HL-60/S4 treated with phorbol 12-myristate 13-acetate at 8.2 ng/mL for 4 days and 3 days (cell line): ENCODE measurements around the gene IRF4.

Experiments used
- in situ Hi-C: fragments of 300-500 bp; cut with MboI; formaldehyde crosslinking; loops from 2 replicates; pipeline ENCODE4 v1.15.0; 2022; ENCODE audit warnings: low sequenced_read_pairs

IRF4 gene

GRCh38 chr6:436308-437036, 44.9 kb downstream of the IRF4 start:
- in situ Hi-C loops = no loop called here

GRCh38 chr6:437037-437392, 45.5 kb downstream of the IRF4 start:
- in situ Hi-C loops = no loop called here

- in situ Hi-C loops = no loop called here
Measured at GRCh38 chr6:438634-439170, 47.1 kb downstream of the IRF4 start.

DNA sequence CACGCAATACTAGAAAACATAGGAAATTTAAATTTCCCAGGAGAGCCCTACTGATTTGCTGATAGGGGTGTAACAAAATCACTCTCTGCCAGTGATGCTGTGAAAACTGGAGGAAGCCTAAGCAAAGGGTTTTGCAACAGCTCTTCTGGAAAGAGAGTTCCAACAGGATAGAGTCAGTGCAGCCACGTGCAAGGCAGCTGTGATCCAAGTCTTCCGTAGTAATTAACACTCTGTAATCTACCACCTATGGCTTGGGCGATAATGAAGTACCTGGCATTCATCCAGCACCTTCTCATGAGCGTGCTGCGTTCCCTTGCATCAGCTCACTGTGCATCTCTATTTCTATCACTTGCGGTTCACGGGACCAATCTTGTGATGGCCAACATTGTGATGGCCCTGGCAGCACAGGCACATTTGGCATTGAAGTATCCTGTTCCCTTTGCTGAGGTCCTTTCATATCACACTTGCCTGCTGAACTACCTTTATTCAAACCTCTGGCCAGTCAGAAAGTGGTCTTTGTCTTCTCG, 48.2 kb downstream of the IRF4 start:
- in situ Hi-C loops = no loop called here

DNA sequence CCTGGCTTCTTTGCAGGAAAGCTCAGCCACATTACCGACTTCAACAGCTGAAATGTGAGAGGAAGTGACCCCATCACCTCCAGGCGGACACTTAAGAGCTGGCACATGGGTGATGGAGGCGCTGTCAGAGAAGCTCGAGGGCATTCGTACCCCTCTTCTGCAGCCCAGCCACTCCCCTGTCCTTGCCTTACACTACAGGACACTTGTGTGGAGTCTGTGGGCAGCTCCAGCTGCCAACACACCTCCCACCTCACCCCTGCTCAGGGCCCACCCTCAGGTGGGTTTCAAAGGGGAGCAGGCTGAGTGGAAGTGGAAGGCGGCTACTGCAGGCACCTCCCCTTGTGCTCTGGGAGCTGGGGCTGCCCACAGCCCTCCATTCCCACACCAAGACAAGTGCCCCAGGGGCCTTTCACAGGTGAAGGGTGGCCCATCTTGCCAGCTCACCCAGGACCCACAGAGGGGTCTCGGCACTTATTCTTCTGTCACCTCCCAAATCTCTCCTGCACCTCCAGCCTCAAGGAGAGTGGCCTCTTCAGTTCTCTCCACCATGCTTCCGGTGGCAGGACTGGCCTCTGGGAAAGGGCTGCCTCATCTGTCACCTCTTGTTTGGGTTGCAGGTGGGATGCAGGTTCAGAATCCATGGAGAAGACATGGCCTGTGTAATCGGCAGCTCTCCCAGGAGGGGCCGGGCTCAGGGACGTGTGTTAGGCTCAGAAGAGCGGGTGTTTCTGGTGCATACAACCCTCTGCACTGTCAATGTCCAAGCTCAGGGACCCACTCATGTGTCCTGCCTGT, 49.8 kb downstream of the IRF4 start:
- in situ Hi-C loops = no loop called here

DNA sequence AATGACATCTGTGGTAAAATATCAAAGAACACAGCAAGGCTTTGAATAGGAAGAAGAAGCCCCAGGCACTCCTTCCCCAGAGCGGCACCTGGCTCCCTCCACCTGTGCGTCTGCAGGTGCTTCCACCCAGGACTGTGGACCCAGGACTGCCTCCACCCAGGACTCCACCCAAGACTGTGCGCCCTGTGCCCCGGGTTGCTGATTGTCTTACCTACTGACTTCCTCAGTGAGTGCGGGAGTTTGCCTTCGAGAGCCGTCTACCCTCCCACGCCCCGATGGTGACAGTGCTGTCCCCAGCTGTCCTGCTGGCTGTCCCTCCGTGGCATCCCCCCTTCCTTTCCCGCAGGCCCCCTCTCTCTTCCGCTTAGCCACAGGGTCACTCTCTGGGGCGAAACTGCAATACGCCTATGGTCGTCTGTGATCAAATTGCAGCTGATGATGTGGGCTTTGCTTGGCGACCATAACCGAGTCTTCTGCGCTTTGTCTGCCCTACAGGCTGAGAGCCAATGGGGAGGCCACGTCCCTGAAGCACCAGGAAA, 52.1 kb downstream of the IRF4 start:
- in situ Hi-C loops = no loop called here

DNA sequence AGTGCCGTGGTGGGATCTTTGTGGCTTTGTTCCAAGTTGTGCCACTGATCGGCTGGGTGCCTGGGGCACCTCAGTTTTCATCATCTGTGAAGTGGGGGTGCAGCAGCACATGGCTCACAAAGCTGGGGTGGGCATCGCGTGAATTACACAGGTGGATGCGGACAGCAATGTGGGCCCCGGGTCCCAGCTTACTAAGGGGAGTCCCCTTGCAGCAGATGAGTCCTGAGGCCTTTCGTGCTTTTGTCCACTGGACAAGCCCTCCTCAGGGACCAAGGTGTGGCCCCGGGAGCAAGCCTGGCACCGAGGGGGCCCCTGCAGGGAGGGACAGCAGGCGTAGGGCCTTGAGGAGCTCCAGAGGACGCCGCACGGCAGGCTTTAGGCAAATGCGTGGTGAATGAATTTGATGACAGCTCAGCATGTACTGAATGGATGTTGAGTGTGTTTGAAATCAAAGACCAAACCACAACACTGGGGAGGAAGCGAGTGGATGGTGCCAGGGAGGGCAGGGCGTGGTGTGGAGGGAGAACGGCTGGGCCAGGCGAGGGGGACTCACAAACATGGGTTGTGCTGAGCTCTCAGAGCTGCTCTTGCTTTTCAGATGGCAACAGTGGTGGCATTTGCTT, 53.2 kb downstream of the IRF4 start:
- in situ Hi-C loops = no loop called here

- in situ Hi-C loops = no loop called here
Measured at GRCh38 chr6:445571-446417, 54.2 kb downstream of the IRF4 start.

DNA sequence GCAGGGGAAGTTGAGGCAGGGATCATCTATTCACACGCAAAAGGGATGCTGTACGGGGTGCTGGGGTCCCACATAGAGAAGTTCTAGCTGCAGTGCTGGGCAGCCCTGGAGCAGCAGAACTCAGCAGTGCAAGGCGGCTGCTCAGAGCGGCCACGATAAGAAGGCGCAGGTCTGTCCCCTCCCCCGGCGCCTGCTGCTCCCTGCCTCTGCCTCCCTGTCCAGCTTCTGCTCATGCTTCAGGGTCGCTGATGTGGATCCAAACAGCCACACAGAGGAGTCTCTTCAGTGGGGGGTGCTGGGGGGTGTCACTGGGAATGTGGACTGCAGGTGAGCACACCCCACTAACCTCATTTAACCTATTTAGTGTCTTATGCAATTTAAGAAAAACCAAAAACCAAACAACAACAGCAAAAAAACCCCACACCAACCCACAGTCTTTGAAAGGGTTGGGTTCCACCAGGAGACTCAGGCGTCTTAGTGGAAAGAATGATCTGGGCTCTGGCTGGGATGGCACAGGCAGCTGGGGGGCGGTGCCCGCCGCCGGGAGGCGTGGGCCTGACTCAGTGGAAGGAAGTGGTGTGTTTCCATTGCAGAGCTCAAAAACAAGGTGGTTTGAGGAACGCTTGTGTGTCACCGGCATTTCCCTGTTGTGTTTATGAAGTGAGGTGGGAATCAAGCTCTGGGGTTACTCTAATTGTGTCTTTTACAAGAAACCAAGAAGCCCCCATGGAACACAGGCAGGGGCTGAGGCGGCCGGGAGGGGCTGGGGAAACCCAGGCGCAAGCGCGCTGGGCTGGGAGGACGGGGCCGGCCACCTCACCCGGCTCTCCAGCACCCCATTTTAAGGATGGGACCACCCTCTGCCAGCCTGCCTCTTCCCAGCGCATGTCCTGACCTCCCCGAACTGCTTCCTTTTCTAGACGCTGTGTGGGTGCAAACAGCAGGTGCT, 55.1 kb downstream of the IRF4 start:
- in situ Hi-C loops = no loop called here

- in situ Hi-C loops = no loop called here
Measured at GRCh38 chr6:447381-448165, 56.0 kb downstream of the IRF4 start.

GRCh38 chr6:448296-449056, 56.9 kb downstream of the IRF4 start:
- in situ Hi-C loops = no loop called here

GRCh38 chr6:449057-449430, 57.5 kb downstream of the IRF4 start:
- in situ Hi-C loops = no loop called here

GRCh38 chr6:449486-450419, 58.2 kb downstream of the IRF4 start:
- in situ Hi-C loops = no loop called here

DNA sequence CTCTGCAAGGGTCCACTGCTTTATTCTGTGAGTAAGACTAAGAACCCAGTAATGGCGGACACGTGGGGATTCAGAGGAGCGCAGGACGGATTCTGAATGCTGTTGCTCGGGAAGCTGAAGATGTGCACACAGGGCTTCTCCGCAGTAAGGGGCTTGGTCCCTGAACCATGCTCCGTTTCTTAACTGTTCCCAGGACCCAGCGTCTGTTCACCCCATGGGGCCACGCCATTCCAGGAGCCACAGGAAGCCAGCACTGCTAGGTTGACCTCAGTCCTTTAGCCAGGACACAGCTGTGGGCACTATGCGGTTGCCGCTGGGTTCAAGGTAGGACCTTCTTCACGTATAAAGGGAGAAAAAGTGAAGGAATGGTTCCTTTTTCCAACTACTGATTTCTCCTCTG, 59.8 kb downstream of the IRF4 start:
- in situ Hi-C loops = no loop called here

DNA sequence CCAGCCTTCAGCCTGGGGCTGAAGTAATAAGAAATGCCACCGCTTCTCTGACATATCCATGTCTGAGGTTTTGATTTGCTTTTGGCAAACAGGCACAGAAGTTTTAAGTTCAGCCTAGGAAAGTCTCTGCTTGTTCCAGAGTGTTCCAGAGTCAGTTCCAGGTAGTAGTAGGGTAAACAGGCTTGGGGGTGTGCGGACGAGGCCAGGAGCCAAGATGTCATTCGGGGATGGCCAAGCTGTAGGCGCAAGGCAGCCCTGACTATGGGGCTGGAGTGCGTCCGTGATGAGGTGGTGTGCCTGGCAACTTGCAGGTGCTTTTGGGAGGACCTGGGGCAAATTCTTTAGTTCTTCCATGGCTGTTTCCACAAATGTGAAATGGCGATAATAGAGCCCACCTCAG, 60.3 kb downstream of the IRF4 start:
- in situ Hi-C loops = no loop called here

DNA sequence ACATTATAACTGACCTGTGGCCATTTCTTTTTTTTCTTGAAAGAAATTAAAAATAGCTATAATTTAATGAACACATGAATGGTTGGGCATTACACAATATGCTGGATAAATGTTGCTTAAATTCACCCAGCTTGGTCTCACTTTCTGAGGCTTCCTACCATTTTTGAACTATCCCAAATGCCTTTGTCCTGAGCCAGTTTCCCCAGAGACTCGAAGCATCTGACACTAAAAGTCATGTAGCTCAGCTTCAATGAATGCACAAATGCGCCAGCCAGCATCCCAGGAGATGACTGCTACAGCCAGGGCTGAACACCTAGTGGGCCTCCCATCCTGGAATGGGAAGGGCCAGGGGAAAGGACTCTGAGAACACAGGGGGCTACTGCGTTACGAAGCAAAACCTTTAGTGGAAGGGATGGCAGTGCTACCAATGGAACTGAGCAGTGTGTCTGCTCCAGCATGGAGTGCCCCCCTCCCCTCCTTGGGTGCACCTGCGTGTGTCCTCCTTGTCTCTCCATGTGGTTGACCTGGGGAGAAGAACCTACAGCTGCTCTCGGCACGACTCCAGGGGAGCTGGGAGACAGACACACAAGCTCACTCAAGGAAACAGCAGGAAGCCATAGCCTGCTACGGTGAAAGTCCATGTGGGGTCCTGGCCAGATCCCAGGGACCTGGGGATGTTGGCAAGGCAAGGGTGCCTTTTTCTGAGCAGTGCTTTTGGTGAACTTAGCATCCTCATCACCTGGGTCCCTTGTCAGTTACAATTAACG, 60.9 kb downstream of the IRF4 start:
- in situ Hi-C loops = no loop called here
